Stimulated activated CD4-positive, alpha-beta T cell treated with anti-CD3 and anti-CD28 coated beads, TNF-alpha, amount 100 ng/mL, for 24 hours (primary cell): ENCODE measurements around the gene PRKCE.

Experiments used
- DNase-seq, 3 experiments: peaks; one replicate each; pipeline ENCODE4 v3.0.0-alpha.2; 2020; ENCODE audit warnings: low read depth in 3 of 3

Gene PRKCE

GRCh38 chr2:45778720-45779171 lies 127.3 kb downstream of the PRKCE start:
- peak; percentile 42 to 49 (median 43) for DNase-seq

DNA sequence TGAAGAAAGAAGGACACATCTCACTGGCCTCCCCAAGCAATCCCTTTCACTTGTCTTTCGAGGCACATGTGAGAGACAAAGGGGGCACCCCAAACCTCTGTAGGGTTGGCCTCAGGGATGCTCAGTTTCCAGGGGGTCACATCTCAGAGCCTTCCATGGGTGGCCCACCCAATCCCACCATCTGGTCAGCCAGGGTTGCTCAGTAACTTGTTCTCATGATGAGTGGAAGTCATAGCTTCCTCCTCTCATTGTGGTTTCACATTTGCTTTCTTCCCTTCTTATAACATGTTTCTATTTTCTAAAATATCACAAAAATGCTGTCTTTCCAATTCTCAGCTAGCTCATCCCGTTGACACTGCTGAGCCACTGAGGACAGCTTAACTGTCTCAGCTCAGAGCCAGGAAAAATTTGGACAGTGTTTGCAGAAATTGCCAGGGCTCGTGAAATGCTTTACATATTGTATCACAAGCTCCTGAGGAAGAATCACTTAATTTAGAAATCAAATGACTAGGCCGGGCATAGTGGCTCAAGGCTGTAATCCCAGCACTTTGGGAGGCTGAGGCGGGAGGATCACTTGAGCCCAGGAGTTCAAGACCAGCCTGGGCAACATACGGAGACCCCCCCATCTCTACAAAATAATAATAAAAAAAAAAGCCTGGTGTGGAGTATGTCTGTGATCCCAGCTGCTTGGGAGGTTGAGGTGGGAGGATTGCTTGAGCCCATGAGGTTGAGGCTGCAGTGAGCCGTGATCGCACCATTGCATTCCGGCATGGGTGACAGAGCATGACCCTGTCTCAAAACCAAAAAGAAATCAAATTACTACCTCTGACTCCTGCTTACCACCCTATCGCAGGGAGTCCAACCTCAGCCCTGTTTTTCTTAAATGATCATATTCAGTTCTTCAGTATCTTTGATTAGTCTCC lies 129.3 kb downstream of the PRKCE start:
- DNase-seq, result no peak

DNA sequence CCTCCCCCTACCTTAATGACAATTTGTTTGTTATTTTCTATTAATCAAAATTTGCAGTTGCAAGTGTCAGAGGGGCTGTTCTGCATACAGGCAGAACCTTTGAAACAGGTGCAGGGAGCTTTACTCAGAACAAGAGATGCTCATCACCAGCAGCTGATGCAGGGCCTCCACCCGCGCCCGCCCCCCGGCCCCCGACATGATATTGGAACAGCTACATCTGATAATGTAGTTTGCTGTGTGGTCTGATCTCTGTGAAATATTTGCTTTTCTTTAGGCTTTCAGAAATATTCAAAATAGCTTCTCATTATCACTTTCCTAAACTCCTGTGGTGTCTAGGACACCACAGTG lies 130.0 kb downstream of the PRKCE start:
- DNase-seq, result no peak

DNA sequence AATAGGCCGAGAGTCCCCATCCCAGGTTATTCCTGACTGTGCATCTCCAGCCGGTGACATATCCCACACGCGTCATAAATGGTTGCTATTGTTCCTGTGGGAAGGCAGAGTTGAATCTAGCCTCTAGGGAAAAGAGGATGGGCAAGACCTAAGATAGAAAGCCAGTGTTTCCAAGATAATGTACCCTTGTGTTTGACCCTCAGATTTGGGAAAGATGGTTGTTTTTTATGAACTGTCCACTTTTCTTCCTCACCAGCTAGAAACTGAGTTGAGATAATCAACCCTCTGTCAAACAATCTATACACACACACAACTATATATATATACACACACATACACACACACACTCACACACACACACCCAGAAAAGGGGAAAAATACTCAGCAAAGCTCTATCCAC lies 131.0 kb downstream of the PRKCE start:
- DNase-seq, result no peak

- no peak for DNase-seq
These were observed 131.5 kb downstream of the PRKCE start for GRCh38 chr2:45782986-45783385.

GRCh38 chr2:45786030-45786835 lies 134.8 kb downstream of the PRKCE start:
- DNase-seq, result no peak

DNA sequence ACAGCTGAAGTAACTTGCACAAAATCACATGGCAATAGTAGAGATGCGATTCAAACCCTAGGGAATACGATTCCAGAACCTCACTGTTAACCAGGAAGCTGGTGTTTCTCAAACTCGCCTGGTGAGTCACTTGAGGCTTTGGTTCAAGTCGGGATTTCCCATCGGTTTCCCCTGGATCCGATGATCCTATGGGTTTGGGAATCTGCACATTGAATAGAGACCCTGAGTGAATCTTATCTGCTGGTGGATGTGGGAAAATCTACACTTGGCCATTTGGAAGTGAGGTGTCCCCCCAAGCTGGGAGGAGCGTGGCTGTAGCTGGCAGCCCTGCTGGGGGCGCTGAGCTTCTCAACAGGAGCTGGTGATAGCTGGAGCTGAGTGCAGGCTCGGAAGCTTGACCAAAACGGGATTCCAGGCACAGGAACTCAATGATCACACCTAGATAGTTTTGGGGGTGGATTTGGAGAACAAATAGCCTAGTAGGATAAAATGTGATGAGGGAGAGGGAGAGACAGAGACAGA lies 135.4 kb downstream of the PRKCE start:
- no peak for DNase-seq

DNA sequence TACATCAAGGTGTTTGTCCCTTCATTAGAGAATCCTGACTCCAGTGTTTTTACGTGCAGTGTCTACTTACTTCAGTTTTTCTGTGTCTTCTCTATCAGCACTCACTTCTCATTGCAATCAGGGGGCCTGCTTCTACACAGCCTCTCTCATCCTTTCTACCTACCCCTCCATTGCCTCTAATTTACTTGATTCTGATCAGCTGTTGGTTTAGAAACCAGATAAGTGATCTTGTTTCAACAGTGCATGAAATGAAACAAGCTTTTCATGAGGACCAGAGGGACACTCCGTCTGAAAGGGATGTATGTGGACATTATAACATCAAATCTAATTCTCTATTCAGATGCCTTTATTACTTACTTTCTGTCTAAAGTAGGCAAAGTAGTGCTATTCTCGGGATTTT lies 136.9 kb downstream of the PRKCE start:
- DNase-seq, result no peak

DNA sequence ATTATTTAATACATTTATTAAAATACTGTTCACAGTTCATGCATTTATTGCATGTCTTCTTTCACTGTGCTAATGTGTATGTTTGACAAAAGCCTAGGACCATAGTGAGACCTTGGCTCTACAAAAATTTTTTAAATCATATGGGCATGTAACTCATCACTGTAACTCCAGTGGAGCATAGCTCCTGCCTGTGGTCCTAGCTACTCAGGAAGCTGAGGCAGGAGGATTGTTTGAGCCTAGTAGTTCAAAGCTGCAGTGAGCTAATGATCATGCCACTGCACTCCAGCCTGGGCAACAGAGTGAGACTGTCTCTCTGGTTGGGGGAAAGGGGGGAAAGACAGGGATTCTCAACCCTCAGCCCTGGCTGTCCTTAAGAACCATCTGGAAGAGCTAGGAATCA lies 137.8 kb downstream of the PRKCE start:
- DNase-seq, result no peak

DNA sequence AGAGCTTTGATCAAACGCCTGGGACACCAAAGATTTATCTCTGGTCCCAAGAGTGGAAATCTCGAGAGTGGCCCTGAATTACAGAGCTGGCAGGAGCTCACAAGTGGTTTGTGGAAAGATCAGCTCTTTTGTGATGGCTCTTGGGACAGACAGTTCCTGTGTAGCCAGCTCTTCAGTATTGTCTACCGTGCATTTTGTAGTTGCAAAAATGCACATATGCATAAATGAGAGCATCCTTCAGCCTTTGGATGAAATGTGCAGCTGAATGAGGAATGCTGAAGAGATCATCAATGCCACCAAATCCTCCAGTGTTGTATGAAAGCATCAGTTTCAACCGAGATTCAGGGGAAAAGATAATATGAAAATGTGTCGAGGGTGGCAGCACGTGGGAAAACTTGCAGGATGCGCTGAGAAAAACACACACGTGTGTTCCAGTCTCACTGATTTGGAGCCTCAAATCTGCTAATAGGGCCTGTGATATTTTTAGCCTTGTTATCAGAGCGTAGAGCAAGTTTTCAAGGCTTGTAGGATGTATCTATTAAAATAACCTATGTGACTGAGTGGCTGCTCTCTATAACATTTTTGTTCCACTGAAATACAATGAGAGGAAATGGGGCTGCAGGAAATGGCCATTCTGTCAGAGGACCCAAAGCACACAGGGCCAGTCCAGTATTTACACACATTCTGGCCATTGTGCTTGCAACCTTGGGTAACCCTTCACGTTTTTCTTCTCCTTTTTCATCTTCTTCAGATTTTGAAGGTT lies 138.7 kb downstream of the PRKCE start:
- DNase-seq, result no peak

- no peak for DNase-seq
These were observed 142.0 kb downstream of the PRKCE start for GRCh38 chr2:45793305-45793962.

- no peak for DNase-seq
These were observed 142.7 kb downstream of the PRKCE start for GRCh38 chr2:45794134-45794617.

DNA sequence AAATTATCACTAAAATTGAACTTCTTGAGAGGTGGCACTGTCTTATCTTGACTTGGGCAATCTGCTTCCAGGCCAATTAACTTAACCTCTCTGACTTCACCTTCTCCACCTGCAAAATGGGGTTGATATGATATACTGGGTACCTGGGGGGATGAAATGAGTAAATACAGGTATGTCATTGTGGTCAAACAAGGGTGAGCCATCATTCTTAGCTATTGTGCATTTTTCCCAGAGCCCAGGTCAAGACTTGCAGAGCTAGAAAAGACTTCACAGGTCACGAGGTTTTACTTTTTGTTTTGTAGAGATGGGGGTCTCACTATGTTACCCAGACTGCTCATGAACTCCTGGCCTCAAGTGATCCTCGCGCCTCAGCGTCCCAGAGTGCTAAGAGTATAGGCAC lies 145.0 kb downstream of the PRKCE start:
- no peak for DNase-seq

- no peak for DNase-seq
These were observed 146.2 kb downstream of the PRKCE start for GRCh38 chr2:45797451-45798230.

GRCh38 chr2:45799679-45800381 lies 148.4 kb downstream of the PRKCE start:
- no peak for DNase-seq

- no peak for DNase-seq
These were observed 151.1 kb downstream of the PRKCE start for GRCh38 chr2:45802499-45803138.

- DNase-seq, result no peak
These were observed 153.7 kb downstream of the PRKCE start for GRCh38 chr2:45804987-45805755.

- DNase-seq, result no peak
These were observed 155.3 kb downstream of the PRKCE start for GRCh38 chr2:45806563-45807358.
